Bronchial epithelial cell (primary cell): ENCODE data around the gene TCF4. TPM values are rescaled to one million over a fixed set of nuclear protein-coding genes. Genes with fewer than 3 reads are reported as not detected.

Experiments
- DNase-seq: peaks from one replicate; pipeline ENCODE4 v3.0.0-alpha.2; 2010; ENCODE audit warnings: low read depth
- FAIRE-seq: peaks from 2 replicates; lab custom pipeline; 2011; peaks lifted over from hg19 to GRCh38; lab: Jason Lieb, UNC
- H3K27me3 ChIP-seq: 2 replicates; pipeline ENCODE4 v1.5.1; 2011; ENCODE audit warnings: low read length; ENCODE audit not compliant: control insufficient read depth, insufficient read depth
- H3K36me3 ChIP-seq: 2 replicates; pipeline ENCODE4 v1.5.1; 2011; ENCODE audit warnings: low read length; ENCODE audit not compliant: control insufficient read depth, insufficient read depth
- H3K4me3 ChIP-seq: 2 replicates; pipeline ENCODE4 v1.5.1; 2011; ENCODE audit warnings: mild to moderate bottlenecking, low read depth, low read length, control low read depth
- total RNA-seq: library from RNA; depleted of rRNA; stranded (reverse); fragments of >200 nt; gene quantifications from 2 replicates; pipeline ENCODE4 v1.2.1, GENCODE V29; 2014
- TF ChIP-seq, protein P1 (sequence below): IDR thresholded peaks from 2 replicates; pipeline ENCODE4 v1.5.1; 2011; ENCODE audit warnings: mild to moderate bottlenecking, moderate library complexity, low read length, control low read depth, inconsistent platforms; ENCODE audit not compliant: insufficient read depth, severe bottlenecking

Gene TCF4
- total RNA-seq, 1 donor from 2014 or later, result 10.0 TPM

DNA sequence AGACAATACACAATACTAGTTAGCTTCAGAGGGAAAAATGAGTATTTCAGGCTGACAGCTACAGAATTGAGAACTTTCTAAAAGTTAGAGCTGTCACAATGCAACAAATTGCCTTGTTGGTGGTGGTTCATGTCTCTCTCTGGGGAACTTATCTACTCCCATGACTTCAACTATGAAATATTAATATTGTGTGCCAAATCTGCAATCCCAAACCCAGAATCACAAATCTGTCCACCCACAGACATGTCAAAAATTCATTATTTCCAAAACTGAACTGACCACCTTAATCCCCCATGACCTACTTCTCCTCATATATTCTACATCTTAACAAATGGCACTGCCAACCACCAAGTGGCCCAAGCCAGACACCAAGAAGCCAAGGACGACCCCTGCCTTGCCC is 143.5 kb downstream of the TCF4 start:
- FAIRE-seq, result no peak

DNA sequence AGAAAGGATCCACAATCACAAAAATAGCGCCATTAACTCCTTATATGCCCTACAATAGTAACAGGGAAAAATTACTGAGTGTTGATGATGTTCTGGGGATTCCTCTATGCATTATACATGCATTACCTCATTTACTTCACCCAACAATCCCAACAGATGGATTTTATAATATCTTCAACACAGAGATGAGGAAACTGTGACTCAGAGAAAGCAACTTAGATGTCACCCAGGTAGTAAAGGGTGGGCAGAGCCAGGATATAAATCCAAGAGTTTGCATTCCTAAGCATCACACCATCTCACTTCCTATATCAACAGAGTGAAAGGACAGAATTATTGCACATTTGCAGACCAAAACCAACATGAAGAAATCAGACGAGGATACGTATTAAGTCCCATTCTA is 144.2 kb downstream of the TCF4 start:
- no peaks in the 10 kb centered on the region for H3K27me3 ChIP-seq
- H3K36me3 ChIP-seq, result no peaks in the 10 kb centered on the region
- TF ChIP-seq, protein P1, sequence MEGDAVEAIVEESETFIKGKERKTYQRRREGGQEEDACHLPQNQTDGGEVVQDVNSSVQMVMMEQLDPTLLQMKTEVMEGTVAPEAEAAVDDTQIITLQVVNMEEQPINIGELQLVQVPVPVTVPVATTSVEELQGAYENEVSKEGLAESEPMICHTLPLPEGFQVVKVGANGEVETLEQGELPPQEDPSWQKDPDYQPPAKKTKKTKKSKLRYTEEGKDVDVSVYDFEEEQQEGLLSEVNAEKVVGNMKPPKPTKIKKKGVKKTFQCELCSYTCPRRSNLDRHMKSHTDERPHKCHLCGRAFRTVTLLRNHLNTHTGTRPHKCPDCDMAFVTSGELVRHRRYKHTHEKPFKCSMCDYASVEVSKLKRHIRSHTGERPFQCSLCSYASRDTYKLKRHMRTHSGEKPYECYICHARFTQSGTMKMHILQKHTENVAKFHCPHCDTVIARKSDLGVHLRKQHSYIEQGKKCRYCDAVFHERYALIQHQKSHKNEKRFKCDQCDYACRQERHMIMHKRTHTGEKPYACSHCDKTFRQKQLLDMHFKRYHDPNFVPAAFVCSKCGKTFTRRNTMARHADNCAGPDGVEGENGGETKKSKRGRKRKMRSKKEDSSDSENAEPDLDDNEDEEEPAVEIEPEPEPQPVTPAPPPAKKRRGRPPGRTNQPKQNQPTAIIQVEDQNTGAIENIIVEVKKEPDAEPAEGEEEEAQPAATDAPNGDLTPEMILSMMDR, result no peak
- FAIRE-seq (no peak), DNase-seq (peak; percentile 35)
- H3K4me3 ChIP-seq, result no peak overlapping the region

More for the DNA sequence above, 143.5 kb downstream of the TCF4 start:
- H3K27me3 ChIP-seq, result no peaks in the 10 kb centered on the region
- DNase-seq, result no peak
- H3K36me3 ChIP-seq, result no peaks in the 10 kb centered on the region
- no peak overlapping the region for H3K4me3 ChIP-seq
- TF ChIP-seq, protein P1, result no peak

DNA sequence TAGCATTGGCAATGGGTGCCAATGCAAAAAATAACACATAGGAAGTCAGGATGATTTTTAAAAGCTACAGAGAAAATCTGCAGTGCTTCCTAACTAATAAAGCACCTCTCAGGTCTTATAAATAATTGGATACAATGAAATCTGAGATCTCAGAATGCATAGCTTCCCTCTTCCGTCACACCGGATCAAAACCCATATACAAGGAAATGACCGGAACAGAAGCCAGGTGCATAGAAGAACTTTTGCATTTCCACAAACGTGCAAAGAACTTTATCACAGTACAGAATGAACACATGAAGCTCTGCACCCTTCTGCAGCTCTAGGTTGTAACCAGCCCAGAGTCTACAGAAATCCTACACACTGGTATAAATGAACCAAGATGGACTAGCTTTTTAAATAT is 145.4 kb downstream of the TCF4 start:
- TF ChIP-seq, protein P1, result no peak
- DNase-seq (no peak), FAIRE-seq (no peak)
- Histone ChIP-seq H3K36me3 (no peaks in the 10 kb centered on the region), H3K27me3 (no peaks in the 10 kb centered on the region), H3K4me3 (no peak overlapping the region)

DNA sequence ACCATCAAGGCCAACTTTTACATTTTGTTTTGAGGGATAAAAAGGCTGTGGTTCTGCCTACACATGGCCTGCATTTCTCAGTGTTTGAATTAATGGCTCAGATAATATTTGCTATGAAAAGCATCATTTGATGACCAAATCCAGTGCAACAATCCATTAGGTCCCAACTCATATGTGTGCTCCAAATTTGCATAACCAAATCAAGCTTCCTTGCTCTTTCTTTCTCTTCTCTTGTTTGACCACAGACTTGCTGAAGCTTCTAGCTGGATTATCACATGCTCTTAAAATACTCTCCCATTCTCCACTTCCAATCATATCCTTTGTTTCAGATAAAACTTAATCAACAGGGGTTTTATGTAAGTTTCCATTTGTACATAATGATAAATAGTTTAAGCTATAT is 147.0 kb downstream of the TCF4 start:
- Histone ChIP-seq H3K27me3 (no peaks in the 10 kb centered on the region), H3K36me3 (no peaks in the 10 kb centered on the region), H3K4me3 (no peak overlapping the region)
- no peak for FAIRE-seq
- TF ChIP-seq, protein P1, result no peak
- DNase-seq, result no peak

DNA sequence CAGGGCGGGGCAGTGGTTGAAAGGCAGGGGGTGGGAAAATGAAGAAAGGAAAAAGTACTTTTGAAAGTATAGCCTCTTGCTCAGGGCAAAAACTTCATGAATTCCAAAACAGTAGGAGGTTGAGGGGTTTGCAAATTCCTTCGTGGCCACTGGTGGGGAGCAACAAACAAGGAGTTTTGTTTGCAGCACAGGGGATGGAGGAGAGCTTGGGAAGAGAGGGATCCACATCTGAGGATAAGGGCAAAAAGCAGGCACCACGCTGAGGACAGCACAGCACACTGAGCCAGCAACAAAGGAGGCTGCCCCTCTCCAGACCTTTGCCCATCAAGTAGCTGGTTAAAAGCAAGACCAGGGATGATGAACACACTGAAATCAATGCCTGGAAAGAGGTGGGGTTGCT is 148.9 kb downstream of the TCF4 start:
- Histone ChIP-seq H3K4me3 (no peak overlapping the region), H3K36me3 (no peaks in the 10 kb centered on the region), H3K27me3 (no peaks in the 10 kb centered on the region)
- FAIRE-seq (no peak), DNase-seq (no peak)
- TF ChIP-seq, protein P1, result no peak

DNA sequence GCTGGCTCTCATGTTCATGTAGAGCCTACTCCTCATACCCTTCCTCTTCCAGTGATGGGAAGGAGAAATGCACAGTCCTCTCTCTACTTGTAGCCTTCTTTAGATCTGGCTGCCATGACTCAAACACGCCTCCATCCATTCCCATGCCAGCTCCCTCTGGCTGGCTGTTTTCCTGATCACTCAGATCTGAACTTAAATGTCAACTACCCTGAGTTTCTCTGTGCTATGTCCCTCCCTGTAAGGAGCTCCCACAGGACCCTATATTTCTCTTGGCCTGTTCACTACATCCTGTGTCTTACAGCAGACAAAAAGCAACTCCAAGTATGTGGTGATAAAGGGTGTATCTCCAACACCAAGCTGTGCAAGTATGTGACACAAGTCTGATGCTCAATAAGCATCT is 152.4 kb downstream of the TCF4 start:
- TF ChIP-seq, protein P1, result no peak
- DNase-seq, result no peak
- no peaks in the 10 kb centered on the region for H3K27me3 ChIP-seq
- H3K36me3 ChIP-seq, result no peaks in the 10 kb centered on the region
- FAIRE-seq, result peak; percentile 66
- no peak overlapping the region for H3K4me3 ChIP-seq
